Neural progenitor cell (in vitro differentiated cells): Measurements from ENCODE around the gene TSPAN5. TPM values are rescaled to one million over a fixed set of nuclear protein-coding genes. Genes with fewer than 3 reads are reported as not detected.

ENCODE experiments used
- DNase-seq: peaks from one replicate; pipeline ENCODE4 v3.0.0-alpha.2; 2016; ENCODE audit warnings: low spot score
- H2AFZ ChIP-seq: fragments of 200-600 bp; sonication (generic); replicated peaks from 2 replicates; pipeline ENCODE4 v1.6.1; 2016; ENCODE audit warnings: antibody characterized with exemption
- H3F3A ChIP-seq: fragments of 200-600 bp; sonication (generic); 2 replicates; pipeline ENCODE4 v1.6.1; 2016; ENCODE audit warnings: antibody characterized with exemption, low read depth
- H3K27ac ChIP-seq: fragments of 200-600 bp; sonication (generic); 2 replicates; pipeline ENCODE4 v1.5.1; 2016; ENCODE audit warnings: mild to moderate bottlenecking
- H3K27me3 ChIP-seq: fragments of 200-600 bp; sonication (generic); 2 replicates; pipeline ENCODE4 v1.6.1; 2016; ENCODE audit warnings: mild to moderate bottlenecking, moderate library complexity
- H3K36me3 ChIP-seq: fragments of 200-600 bp; sonication (generic); 2 replicates; pipeline ENCODE4 v1.5.1; 2016
- H3K4me1 ChIP-seq: fragments of 200-600 bp; sonication (generic); 2 replicates; pipeline ENCODE4 v1.6.1; 2016; ENCODE audit warnings: mixed run types
- H3K4me2 ChIP-seq: fragments of 200-600 bp; sonication (generic); 2 replicates; pipeline ENCODE4 v1.6.1; 2016
- H3K4me3 ChIP-seq: fragments of 200-600 bp; sonication (generic); 2 replicates; pipeline ENCODE4 v1.5.1; 2016
- H3K79me2 ChIP-seq: fragments of 200-600 bp; sonication (generic); 2 replicates; pipeline ENCODE4 v1.6.1; 2016; ENCODE audit warnings: low read depth
- H3K9ac ChIP-seq: fragments of 200-600 bp; sonication (generic); 2 replicates; pipeline ENCODE4 v1.6.1; 2016
- H3K9me3 ChIP-seq: fragments of 200-600 bp; sonication (generic); 2 replicates; pipeline ENCODE4 v1.5.1; 2016; ENCODE audit warnings: low read depth
- H4K20me1 ChIP-seq: fragments of 200-600 bp; sonication (generic); 2 replicates; pipeline ENCODE4 v1.6.1; 2016; ENCODE audit warnings: low read depth
- H3K27ac Mint-ChIP-seq: 3 replicates; pipeline ENCODE4 v1.8.0; 2021; ENCODE audit warnings: mixed read lengths
- H3K27me3 Mint-ChIP-seq: 2 replicates; pipeline ENCODE4 v1.8.0; 2022; ENCODE audit warnings: low read depth, mild to moderate bottlenecking, inconsistent platforms, moderate library complexity, mixed read lengths; ENCODE audit not compliant: insufficient read depth
- H3K36me3 Mint-ChIP-seq: 3 replicates; pipeline ENCODE4 v1.8.0; 2021; ENCODE audit warnings: mixed read lengths
- H3K4me1 Mint-ChIP-seq: 3 replicates; pipeline ENCODE4 v1.8.0; 2021; ENCODE audit warnings: mixed read lengths
- H3K4me3 Mint-ChIP-seq: 3 replicates; pipeline ENCODE4 v1.8.0; 2021; ENCODE audit warnings: mild to moderate bottlenecking, moderate library complexity, mixed read lengths
- H3K9me3 Mint-ChIP-seq: 3 replicates; pipeline ENCODE4 v1.8.0; 2020; ENCODE audit warnings: mixed read lengths
- EZH2 ChIP-seq: fragments of 200-600 bp; sonication (generic); IDR thresholded peaks from 2 replicates; pipeline ENCODE4 v1.6.1; 2017; ENCODE audit warnings: antibody characterized with exemption, mild to moderate bottlenecking, moderate library complexity
- EZH2phosphoT487 ChIP-seq: fragments of 200-600 bp; sonication (generic); IDR thresholded peaks from 2 replicates; pipeline ENCODE4 v1.6.1; 2017; ENCODE audit warnings: antibody characterized with exemption
- total RNA-seq: library from RNA; depleted of rRNA; stranded (reverse); fragments of >200 nt; gene quantifications from 2 replicates; pipeline ENCODE4 v1.2.3, GENCODE V29; 2015; ENCODE audit warnings: low replicate concordance
- TF ChIP-seq, protein P1 (sequence below): fragments of 200-600 bp; sonication (generic); IDR thresholded peaks from 2 replicates; pipeline ENCODE4 v1.5.1; 2017; ENCODE audit warnings: antibody characterized with exemption, mild to moderate bottlenecking

Gene TSPAN5
- total RNA-seq, 1 donor from 2014 or later: 34.9 TPM

DNA sequence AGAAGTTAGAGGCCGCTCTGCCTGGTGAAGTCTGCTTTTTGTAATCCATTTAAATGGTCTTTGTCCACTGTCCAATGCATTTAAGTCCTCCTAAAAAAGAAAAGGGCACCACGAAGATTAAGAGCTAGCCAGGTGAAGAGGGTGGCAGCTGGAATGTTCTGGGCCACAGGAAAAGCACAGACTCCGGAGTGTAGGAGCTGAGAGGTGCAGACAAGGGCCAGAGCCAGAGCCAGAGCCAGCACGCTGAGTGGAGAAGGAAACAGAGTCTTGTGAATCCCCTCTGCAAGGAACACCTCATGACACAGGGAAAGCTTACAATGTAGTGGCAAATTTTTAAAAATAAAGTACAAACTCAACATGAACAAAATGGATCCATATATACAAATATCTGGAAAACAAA, 83.6 kb downstream of the TSPAN5 start:
- Histone ChIP-seq H3K4me3 (no peak overlapping the region), H2AFZ (no peak overlapping the region), H3K9me3 (no peaks in the 10 kb centered on the region), H3K27me3 (no peaks in the 10 kb centered on the region), H3K4me1 (peaks cover 22% of the 10 kb centered on the region), H3F3A (peaks cover 4% of the 10 kb centered on the region), H3K27ac (peak overlapping the region; percentile 1), H3K9ac (no peak overlapping the region), H3K36me3 (no peaks in the 10 kb centered on the region), H3K4me2 (no peak overlapping the region), H4K20me1 (peaks cover 7% of the 10 kb centered on the region), H3K79me2 (peaks cover 26% of the 10 kb centered on the region)
- Mint-ChIP-seq H3K4me1 (peaks cover 15% of the 10 kb centered on the region), H3K36me3 (peaks cover 19% of the 10 kb centered on the region), H3K27me3 (peaks cover 6% of the 10 kb centered on the region), H3K9me3 (no peaks in the 10 kb centered on the region), H3K27ac (no peak overlapping the region), H3K4me3 (no peak overlapping the region)
- no peak for DNase-seq
- TF ChIP-seq, protein P1, sequence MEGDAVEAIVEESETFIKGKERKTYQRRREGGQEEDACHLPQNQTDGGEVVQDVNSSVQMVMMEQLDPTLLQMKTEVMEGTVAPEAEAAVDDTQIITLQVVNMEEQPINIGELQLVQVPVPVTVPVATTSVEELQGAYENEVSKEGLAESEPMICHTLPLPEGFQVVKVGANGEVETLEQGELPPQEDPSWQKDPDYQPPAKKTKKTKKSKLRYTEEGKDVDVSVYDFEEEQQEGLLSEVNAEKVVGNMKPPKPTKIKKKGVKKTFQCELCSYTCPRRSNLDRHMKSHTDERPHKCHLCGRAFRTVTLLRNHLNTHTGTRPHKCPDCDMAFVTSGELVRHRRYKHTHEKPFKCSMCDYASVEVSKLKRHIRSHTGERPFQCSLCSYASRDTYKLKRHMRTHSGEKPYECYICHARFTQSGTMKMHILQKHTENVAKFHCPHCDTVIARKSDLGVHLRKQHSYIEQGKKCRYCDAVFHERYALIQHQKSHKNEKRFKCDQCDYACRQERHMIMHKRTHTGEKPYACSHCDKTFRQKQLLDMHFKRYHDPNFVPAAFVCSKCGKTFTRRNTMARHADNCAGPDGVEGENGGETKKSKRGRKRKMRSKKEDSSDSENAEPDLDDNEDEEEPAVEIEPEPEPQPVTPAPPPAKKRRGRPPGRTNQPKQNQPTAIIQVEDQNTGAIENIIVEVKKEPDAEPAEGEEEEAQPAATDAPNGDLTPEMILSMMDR: no peak
- TF ChIP-seq EZH2phosphoT487: no peak
- TF ChIP-seq EZH2: no peak

DNA sequence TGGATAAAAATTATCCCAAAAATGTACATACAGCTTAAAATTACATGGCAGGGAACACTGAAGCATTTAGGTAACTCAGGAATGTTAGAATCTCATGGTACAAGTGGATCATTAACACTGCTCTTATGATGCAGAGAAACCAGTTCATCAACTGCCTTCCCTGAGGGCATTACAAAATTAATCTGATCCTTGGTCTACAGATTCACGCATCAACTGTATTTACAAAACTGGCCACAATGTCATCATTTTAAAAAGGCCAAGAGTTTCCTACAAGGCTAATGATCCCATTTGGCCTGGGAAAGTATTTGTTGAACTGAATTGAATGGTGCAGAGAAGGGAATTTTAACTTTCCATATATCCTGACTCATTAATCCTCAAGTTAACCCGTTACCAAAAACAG, 84.6 kb downstream of the TSPAN5 start:
- Histone ChIP-seq H3K9me3 (no peaks in the 10 kb centered on the region), H3K27ac (no peak overlapping the region), H4K20me1 (peaks cover 2% of the 10 kb centered on the region), H3F3A (peaks cover 4% of the 10 kb centered on the region), H3K27me3 (no peaks in the 10 kb centered on the region), H3K79me2 (peaks cover 18% of the 10 kb centered on the region), H3K36me3 (no peaks in the 10 kb centered on the region), H3K4me2 (no peak overlapping the region), H3K4me3 (no peak overlapping the region), H3K9ac (no peak overlapping the region), H3K4me1 (peaks cover 12% of the 10 kb centered on the region), H2AFZ (no peak overlapping the region)
- Mint-ChIP-seq H3K4me1 (peaks cover 7% of the 10 kb centered on the region), H3K27ac (no peak overlapping the region), H3K36me3 (peaks cover 19% of the 10 kb centered on the region), H3K9me3 (no peaks in the 10 kb centered on the region), H3K4me3 (no peak overlapping the region), H3K27me3 (peaks cover 6% of the 10 kb centered on the region)
- TF ChIP-seq, protein P1: no peak
- TF ChIP-seq EZH2 (no peak), EZH2phosphoT487 (no peak)
- DNase-seq: no peak

DNA sequence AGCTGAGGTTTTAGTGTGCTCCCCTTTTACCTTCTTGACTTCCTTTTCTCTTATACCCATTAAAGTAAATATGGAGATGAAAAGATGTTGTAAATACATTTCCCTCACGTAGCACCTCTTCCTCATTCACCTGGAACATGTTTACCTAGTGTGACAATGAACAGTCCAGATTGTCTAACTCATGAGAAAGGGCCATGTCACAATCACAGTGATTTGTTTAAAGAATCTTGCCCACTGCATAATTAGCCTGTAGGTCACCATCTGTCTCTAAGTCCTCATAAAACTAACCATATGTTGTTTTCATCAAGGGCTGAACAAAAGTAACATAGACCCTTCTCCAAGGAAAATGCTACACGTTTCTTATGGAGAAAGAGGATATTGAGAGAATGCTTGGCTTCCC, 85.7 kb downstream of the TSPAN5 start:
- Histone ChIP-seq H3K4me1 (peaks cover 11% of the 10 kb centered on the region), H3K36me3 (no peaks in the 10 kb centered on the region), H2AFZ (no peak overlapping the region), H3K4me3 (no peak overlapping the region), H3K9ac (no peak overlapping the region), H3K9me3 (no peaks in the 10 kb centered on the region), H3K27me3 (no peaks in the 10 kb centered on the region), H3F3A (peaks cover 4% of the 10 kb centered on the region), H3K79me2 (peaks cover 9% of the 10 kb centered on the region), H3K4me2 (no peak overlapping the region), H4K20me1 (no peaks in the 10 kb centered on the region), H3K27ac (no peak overlapping the region)
- Mint-ChIP-seq H3K36me3 (peaks cover 19% of the 10 kb centered on the region), H3K27ac (no peak overlapping the region), H3K9me3 (no peaks in the 10 kb centered on the region), H3K27me3 (peaks cover 6% of the 10 kb centered on the region), H3K4me3 (no peak overlapping the region), H3K4me1 (peaks cover 6% of the 10 kb centered on the region)
- TF ChIP-seq EZH2 (no peak), EZH2phosphoT487 (no peak)
- TF ChIP-seq, protein P1: no peak
- DNase-seq: no peak
